KBM-7 (cell line): ENCODE measurements around the gene BNC2.

Experiments used
- DNase-seq: peaks from one replicate; pipeline ENCODE4 v3.0.0-alpha.2; 2015
- in situ Hi-C: fragments of 300-500 bp; cut with MboI; formaldehyde crosslinking; loops from 2 replicates; pipeline ENCODE4 v1.14.3; 2020; ENCODE audit warnings: low sequenced_read_pairs, low pct_unique_long_range_greater_than_20kb, mixed read lengths

Gene BNC2

GRCh38 chr9:16775330-16775729, 95.1 kb downstream of the BNC2 start:
- DNase-seq: no peak
- in situ Hi-C loops: no loop called here

GRCh38 chr9:16773617-16774016, 96.9 kb downstream of the BNC2 start:
- in situ Hi-C loops: no loop called here
- DNase-seq: no peak

- in situ Hi-C loops: no loop called here
- no peak for DNase-seq
Measured at GRCh38 chr9:16773116-16773515, 97.4 kb downstream of the BNC2 start.

GRCh38 chr9:16771356-16771755, 99.1 kb downstream of the BNC2 start:
- in situ Hi-C loops: no loop called here
- DNase-seq: no peak

- no peak for DNase-seq
Measured at GRCh38 chr9:16769291-16769690, 101.2 kb downstream of the BNC2 start.

GRCh38 chr9:16768816-16769215, 101.7 kb downstream of the BNC2 start:
- in situ Hi-C loops: no loop called here

More at GRCh38 chr9:16769291-16769690, 101.2 kb downstream of the BNC2 start:
- in situ Hi-C loops: no loop called here

GRCh38 chr9:16767366-16767765, 103.1 kb downstream of the BNC2 start:
- in situ Hi-C loops: no loop called here
- no peak for DNase-seq

More at GRCh38 chr9:16768816-16769215, 101.7 kb downstream of the BNC2 start:
- DNase-seq: no peak

- no peak for DNase-seq
- in situ Hi-C loops: no loop called here
Measured at GRCh38 chr9:16763946-16764345, 106.5 kb downstream of the BNC2 start.

GRCh38 chr9:16755467-16756160, 114.9 kb downstream of the BNC2 start:
- in situ Hi-C loops: no loop called here

GRCh38 chr9:16754662-16755061, 115.8 kb downstream of the BNC2 start:
- DNase-seq: no peak
- in situ Hi-C loops: no loop called here

More at GRCh38 chr9:16755467-16756160, 114.9 kb downstream of the BNC2 start:
- no peak for DNase-seq

GRCh38 chr9:16753256-16753655, 117.2 kb downstream of the BNC2 start:
- in situ Hi-C loops: no loop called here

GRCh38 chr9:16752601-16753000, 117.9 kb downstream of the BNC2 start:
- in situ Hi-C loops: no loop called here
- no peak for DNase-seq

More at GRCh38 chr9:16753256-16753655, 117.2 kb downstream of the BNC2 start:
- no peak for DNase-seq

GRCh38 chr9:16750553-16750952, 119.9 kb downstream of the BNC2 start:
- in situ Hi-C loops: no loop called here
- no peak for DNase-seq

GRCh38 chr9:16745359-16745758, 125.1 kb downstream of the BNC2 start:
- in situ Hi-C loops: no loop called here
- DNase-seq: no peak

GRCh38 chr9:16744394-16744793, 126.1 kb downstream of the BNC2 start:
- in situ Hi-C loops: no loop called here

GRCh38 chr9:16743375-16743774, 127.1 kb downstream of the BNC2 start:
- no peak for DNase-seq
- in situ Hi-C loops: no loop called here

More at GRCh38 chr9:16744394-16744793, 126.1 kb downstream of the BNC2 start:
- no peak for DNase-seq

GRCh38 chr9:16735001-16735400, 135.5 kb downstream of the BNC2 start:
- DNase-seq: no peak
- in situ Hi-C loops: no loop called here

- DNase-seq: no peak
Measured at GRCh38 chr9:16732546-16732945, 137.9 kb downstream of the BNC2 start.

GRCh38 chr9:16730162-16730561, 140.3 kb downstream of the BNC2 start:
- in situ Hi-C loops: no loop called here
- DNase-seq: no peak

More at GRCh38 chr9:16732546-16732945, 137.9 kb downstream of the BNC2 start:
- in situ Hi-C loops: no loop called here

GRCh38 chr9:16729651-16730050, 140.8 kb downstream of the BNC2 start:
- no peak for DNase-seq
- in situ Hi-C loops: no loop called here

GRCh38 chr9:16728137-16728508, 142.3 kb downstream of the BNC2 start:
- in situ Hi-C loops: no loop called here
- no peak for DNase-seq
